GM23338 (cell line): ENCODE measurements around the gene CDK14.

ENCODE experiments used
- CREB1 ChIP-seq: fragments of 250-450 bp; sonication (Bioruptor Pico); IDR thresholded peaks from 2 replicates; pipeline ENCODE4 v1.5.0; 2020; ENCODE audit warnings: low read depth, mild to moderate bottlenecking, moderate library complexity
- CTCF ChIP-seq, 2 experiments: fragments of 200-600 bp in 1 of 2; sonication (generic) in 1 of 2; conservative IDR thresholded peaks; 2 replicates each; pipeline versions ENCODE4 v1.5.1 to v1.6.1; 2016 to 2017; ENCODE audit warnings: antibody characterized with exemption in 2 of 2, low read depth in 2 of 2, mild to moderate bottlenecking in 2 of 2, moderate library complexity in 1 of 2
- ETS1 ChIP-seq: IDR thresholded peaks from 2 replicates; pipeline ENCODE4 v1.6.1; 2016; ENCODE audit warnings: antibody characterized with exemption
- EZH2 ChIP-seq: fragments of 200-600 bp; sonication (generic); IDR thresholded peaks from one replicate; pipeline ENCODE4 v1.8.0; 2017; ENCODE audit warnings: antibody characterized with exemption, mild to moderate bottlenecking, low read depth; ENCODE audit not compliant: unreplicated experiment
- EZH2phosphoT487 ChIP-seq: fragments of 200-600 bp; sonication (generic); IDR thresholded peaks from one replicate; pipeline ENCODE4 v1.8.1; 2018; ENCODE audit warnings: antibody characterized with exemption; ENCODE audit not compliant: unreplicated experiment
- JUNB ChIP-seq: IDR thresholded peaks from one replicate; pipeline ENCODE4 v1.6.1; 2016; ENCODE audit warnings: antibody characterized with exemption; ENCODE audit not compliant: unreplicated experiment
- POLR2AphosphoS5 ChIP-seq: IDR thresholded peaks from 2 replicates; pipeline ENCODE4 v1.6.1; 2016; ENCODE audit warnings: antibody characterized with exemption, low read depth
- REST ChIP-seq: IDR thresholded peaks from one replicate; pipeline ENCODE4 v1.6.1; 2018; ENCODE audit warnings: antibody characterized with exemption; ENCODE audit not compliant: unreplicated experiment
- STAT1 ChIP-seq: IDR thresholded peaks from one replicate; pipeline ENCODE4 v1.6.1; 2016; ENCODE audit warnings: antibody characterized with exemption; ENCODE audit not compliant: unreplicated experiment
- ZNF114 ChIP-seq: fragments of 250-450 bp; sonication (Bioruptor Pico); IDR thresholded peaks from 2 replicates; pipeline ENCODE4 v1.5.0; 2020; ENCODE audit warnings: mild to moderate bottlenecking, moderate library complexity
- ZNF462 ChIP-seq: fragments of 250-450 bp; sonication (Bioruptor Pico); IDR thresholded peaks from 2 replicates; pipeline ENCODE4 v1.5.0; 2020; ENCODE audit warnings: mild to moderate bottlenecking, moderate library complexity

- TF ChIP-seq EZH2phosphoT487 (no peak), CTCF (conservative IDR thresholded peaks at IDR 0.05; ENCODE audit: low read depth in 2 of 2) (no peak), ZNF114 (no peak), POLR2AphosphoS5 (no peak), EZH2 (no peak), REST (no peak), JUNB (no peak), CREB1 (CRISPR knock-in tag) (no peak), STAT1 (no peak), ETS1 (no peak), ZNF462 (no peak)
Observed at GRCh38 chr7:90903841-90904240, 307.7 kb downstream of the CDK14 start.
